ENCODE data around the gene TBC1D30.
"Not testable (repeated sequence)": the region's sequence is repeated elsewhere in the genome, so short reads cannot be mapped to it uniquely, and the experiment has no call there.

TBC1D30 gene, protein sequence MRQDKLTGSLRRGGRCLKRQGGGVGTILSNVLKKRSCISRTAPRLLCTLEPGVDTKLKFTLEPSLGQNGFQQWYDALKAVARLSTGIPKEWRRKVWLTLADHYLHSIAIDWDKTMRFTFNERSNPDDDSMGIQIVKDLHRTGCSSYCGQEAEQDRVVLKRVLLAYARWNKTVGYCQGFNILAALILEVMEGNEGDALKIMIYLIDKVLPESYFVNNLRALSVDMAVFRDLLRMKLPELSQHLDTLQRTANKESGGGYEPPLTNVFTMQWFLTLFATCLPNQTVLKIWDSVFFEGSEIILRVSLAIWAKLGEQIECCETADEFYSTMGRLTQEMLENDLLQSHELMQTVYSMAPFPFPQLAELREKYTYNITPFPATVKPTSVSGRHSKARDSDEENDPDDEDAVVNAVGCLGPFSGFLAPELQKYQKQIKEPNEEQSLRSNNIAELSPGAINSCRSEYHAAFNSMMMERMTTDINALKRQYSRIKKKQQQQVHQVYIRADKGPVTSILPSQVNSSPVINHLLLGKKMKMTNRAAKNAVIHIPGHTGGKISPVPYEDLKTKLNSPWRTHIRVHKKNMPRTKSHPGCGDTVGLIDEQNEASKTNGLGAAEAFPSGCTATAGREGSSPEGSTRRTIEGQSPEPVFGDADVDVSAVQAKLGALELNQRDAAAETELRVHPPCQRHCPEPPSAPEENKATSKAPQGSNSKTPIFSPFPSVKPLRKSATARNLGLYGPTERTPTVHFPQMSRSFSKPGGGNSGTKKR

DNA sequence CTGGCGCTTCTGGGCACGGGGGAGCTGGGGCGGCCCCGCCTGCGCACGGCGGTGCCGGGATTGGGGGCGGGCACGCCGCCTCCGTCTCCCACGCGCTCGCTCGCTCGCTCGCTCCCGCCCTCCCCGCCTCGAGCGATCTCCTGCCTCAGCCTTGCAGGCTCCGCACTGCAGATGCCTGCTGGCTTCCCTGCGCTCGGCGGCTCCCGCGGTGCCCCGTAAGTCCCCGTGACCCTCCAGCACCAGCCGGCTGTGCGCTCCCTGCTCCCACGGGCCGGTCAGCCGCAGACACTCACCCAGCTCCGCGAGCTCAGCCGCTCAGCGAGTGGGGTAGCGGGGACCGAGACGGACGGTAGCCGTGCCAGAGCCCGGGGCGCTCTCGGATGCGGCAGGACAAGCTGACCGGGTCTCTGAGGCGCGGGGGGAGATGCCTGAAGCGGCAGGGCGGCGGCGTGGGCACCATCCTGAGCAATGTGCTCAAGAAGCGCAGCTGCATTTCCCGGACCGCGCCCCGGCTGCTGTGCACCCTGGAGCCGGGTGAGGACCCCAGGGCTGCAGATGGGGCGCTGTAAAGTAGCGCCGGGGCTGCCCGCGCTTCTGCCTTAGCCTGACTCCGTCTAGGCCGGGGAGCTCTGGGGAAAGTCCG, at the start of gene TBC1D30:
TBC1D30 (plus strand) TSS at position 148 of the 643 bp plus-strand sequence; CDS start at position 381, 233 bp downstream.
- peak; percentile 73 for DNase-seq (ENCODE audit: low read depth)

DNA sequence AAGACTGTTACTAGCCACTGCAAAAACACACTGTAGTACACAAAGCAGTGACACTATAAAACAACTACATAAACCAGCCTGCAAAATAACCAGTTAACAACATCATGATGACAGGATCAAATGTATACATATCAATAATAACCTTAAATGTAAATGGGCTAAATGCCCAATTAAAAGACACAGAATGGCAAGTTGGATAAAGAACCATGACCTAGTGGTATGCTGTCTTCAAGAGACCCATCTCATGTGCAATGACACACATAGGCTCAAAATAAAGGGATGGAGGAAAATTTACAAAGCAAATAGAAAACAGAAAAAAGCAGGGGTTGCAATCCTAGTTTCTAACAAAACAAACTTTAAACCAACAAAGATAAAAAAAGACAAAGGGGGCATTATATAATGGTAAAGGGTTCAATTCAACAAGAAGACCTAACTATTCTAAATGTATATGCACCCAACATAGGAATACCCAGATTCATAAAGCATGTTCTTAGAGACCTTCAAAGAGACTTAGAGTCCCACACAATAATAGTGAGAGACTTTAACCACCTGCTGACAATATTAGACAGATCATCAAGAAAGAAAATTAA, 49.2 kb upstream of the TBC1D30 start:
- H3K4me3 ChIP-seq (ENCODE audit: low read depth, low read length); DNase-seq (ENCODE audit: low read depth): not testable (repeated sequence)

More for the DNA sequence above, at the start of gene TBC1D30:
- TF ChIP-seq, protein P1, sequence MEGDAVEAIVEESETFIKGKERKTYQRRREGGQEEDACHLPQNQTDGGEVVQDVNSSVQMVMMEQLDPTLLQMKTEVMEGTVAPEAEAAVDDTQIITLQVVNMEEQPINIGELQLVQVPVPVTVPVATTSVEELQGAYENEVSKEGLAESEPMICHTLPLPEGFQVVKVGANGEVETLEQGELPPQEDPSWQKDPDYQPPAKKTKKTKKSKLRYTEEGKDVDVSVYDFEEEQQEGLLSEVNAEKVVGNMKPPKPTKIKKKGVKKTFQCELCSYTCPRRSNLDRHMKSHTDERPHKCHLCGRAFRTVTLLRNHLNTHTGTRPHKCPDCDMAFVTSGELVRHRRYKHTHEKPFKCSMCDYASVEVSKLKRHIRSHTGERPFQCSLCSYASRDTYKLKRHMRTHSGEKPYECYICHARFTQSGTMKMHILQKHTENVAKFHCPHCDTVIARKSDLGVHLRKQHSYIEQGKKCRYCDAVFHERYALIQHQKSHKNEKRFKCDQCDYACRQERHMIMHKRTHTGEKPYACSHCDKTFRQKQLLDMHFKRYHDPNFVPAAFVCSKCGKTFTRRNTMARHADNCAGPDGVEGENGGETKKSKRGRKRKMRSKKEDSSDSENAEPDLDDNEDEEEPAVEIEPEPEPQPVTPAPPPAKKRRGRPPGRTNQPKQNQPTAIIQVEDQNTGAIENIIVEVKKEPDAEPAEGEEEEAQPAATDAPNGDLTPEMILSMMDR (IDR thresholded peaks at IDR 0.05; ENCODE audit: insufficient read depth, low read depth, low read length, missing control alignments), result no peak
- H3K4me3 ChIP-seq (ENCODE audit: low read depth, low read length), result peak within 1 kb of the TSS; percentile 59

DNA sequence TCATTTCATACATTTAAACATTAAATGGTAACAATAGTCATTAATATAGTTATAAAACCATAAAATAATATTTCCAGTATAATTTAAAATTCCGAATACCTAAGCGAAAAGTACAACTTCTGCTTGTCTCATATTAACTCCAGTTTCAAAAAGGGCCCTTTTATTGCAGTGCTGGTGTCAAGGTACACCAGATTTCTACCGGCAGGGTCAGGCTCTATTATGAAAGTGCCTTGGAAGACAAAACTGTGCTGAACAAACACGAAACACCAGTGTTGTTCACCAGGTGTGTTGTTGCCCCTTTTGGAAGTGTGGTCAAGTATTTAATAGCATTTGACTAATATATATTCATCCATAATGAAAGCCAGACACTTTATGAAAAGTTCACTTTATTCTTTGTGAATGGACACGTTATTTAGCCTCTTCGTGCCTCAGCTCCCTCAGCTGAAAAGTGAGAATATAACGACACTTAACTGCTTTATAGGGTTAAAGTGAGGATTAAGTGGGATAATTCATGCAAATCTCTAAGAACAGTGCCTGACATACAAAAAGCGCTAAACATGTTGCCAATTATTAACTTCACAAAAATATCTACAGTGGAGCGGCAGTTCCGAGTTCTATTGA, 45.0 kb upstream of the TBC1D30 start:
- TF ChIP-seq, protein P1 (IDR thresholded peaks at IDR 0.05; ENCODE audit: insufficient read depth, low read depth, low read length, missing control alignments), result no peak
- no peak for DNase-seq (ENCODE audit: low read depth)
- H3K4me3 ChIP-seq (ENCODE audit: low read depth, low read length), result no peak overlapping the region

DNA sequence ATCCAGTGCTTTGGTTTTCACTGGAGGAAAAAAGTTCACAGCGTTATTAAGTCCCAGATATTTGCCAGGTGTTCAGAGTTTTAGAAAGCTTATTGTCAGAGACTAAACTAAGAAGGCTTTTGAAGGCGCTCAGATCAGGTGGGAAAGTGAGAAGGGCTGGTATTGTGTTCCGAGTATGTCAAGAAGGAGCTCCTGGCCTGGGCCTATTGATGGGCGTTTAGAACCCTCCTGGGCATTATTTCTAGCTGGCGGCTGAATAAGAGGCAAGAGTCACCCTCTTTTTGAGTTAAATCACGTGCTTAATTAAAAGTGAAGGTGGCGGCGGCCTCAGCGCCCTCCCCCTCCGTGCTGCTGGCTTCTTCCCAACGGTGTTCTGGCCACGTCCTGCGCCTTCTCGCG, 44.3 kb upstream of the TBC1D30 start:
- TF ChIP-seq, protein P1 (IDR thresholded peaks at IDR 0.05; ENCODE audit: insufficient read depth, low read depth, low read length, missing control alignments), result no peak

GRCh38 chr12:64780531-64781279, 43.7 kb upstream of the TBC1D30 start:
- H3K4me3 ChIP-seq (ENCODE audit: low read depth, low read length), result peak overlapping the region; percentile 56
- TF ChIP-seq, protein P1 (IDR thresholded peaks at IDR 0.05; ENCODE audit: insufficient read depth, low read depth, low read length, missing control alignments), result no peak
- peak; percentile 26 for DNase-seq (ENCODE audit: low read depth)

More for the DNA sequence above, 44.3 kb upstream of the TBC1D30 start:
- no peak for DNase-seq (ENCODE audit: low read depth)
- peak overlapping the region; percentile 56 for H3K4me3 ChIP-seq (ENCODE audit: low read depth, low read length)

DNA sequence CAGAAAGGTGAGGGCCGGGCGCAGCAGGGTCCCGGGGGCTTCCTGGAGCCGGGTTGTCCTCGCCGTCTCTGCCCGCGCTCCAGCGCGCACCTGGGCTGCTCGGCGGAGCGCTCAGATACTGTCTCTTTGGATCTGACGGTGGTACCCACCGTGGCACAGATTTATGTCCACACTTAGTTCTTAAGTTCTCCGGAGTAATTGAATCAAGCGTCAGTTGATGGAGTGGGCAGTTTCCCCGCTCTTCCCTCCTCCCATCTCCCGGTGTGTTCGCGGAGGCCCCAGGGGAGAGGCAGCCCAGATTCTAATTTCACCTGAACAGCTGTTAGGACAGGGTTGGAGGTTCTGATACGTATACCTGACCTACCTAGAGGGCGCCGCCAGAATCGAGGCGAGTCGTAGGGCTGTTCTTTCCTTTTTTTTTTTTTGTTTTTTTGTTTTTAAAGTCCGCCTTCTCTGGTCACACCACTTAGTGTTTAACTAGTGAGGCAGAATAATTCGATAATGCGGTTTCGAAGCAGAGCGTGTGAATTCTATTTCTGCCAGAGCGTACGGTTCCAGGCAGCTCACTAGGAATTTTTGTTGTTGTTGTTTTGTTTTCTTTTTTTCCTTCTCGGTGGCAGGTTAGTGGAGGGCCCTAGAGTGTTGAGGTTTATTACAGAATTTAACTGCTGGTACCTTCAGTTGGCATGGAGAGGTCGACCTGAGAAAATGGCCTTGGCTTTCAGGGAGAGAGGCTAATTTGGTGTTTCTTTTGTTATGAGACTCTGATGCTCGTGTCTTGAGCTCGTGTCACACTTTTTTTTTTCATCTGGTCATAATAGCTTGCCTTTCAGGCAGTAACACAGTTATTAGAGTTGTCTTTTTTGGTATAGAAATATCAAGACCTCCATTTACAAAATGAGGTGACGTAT, 42.9 kb upstream of the TBC1D30 start:
- no peak for DNase-seq (ENCODE audit: low read depth)
- H3K4me3 ChIP-seq (ENCODE audit: low read depth, low read length), result peak overlapping the region; percentile 56
- TF ChIP-seq, protein P1 (IDR thresholded peaks at IDR 0.05; ENCODE audit: insufficient read depth, low read depth, low read length, missing control alignments), result no peak

Data from GM12865 (cell line).